ENCODE measurements around the gene FAM53A.

The FAM53A gene

GRCh38 chr4:1600211-1600780, 83.8 kb downstream of the FAM53A start:
- no peak for DNase-seq (ENCODE audit: low spot score)
- POLR2A ChIA-PET (ENCODE audit: low non-redundant PET): no interaction called here
- no peak for TF ChIP-seq CTCF (conservative IDR thresholded peaks at IDR 0.05; ENCODE audit: low read depth)
- CTCF ChIA-PET: no interaction called here
- H3K27ac ChIP-seq: no peak overlapping the region

- DNase-seq (ENCODE audit: low spot score): no peak
- H3K27ac ChIP-seq: no peak overlapping the region
- TF ChIP-seq CTCF (conservative IDR thresholded peaks at IDR 0.05; ENCODE audit: low read depth): no peak
- CTCF ChIA-PET: no interaction called here
- POLR2A ChIA-PET (ENCODE audit: low non-redundant PET): no interaction called here
Measured at GRCh38 chr4:1599491-1600210, 84.5 kb downstream of the FAM53A start.

GRCh38 chr4:1599026-1599481, 85.1 kb downstream of the FAM53A start:
- H3K27ac ChIP-seq: no peak overlapping the region
- ChIA-PET CTCF (interaction anchor here (1.0 kb wide), 1 partner anchor 11 kb away, joined by 3 read pairs; no protein-coding TSS in a partner anchor), POLR2A (ENCODE audit: low non-redundant PET) (no interaction called here)
- no peak for DNase-seq (ENCODE audit: low spot score)
- no peak for TF ChIP-seq CTCF (conservative IDR thresholded peaks at IDR 0.05; ENCODE audit: low read depth)

GRCh38 chr4:1598206-1599025, 85.7 kb downstream of the FAM53A start:
- no peak for DNase-seq (ENCODE audit: low spot score)
- H3K27ac ChIP-seq: no peak overlapping the region
- TF ChIP-seq CTCF (conservative IDR thresholded peaks at IDR 0.05; ENCODE audit: low read depth): no peak
- CTCF ChIA-PET: interaction anchor here (1.0 kb wide), 1 partner anchor 10 kb away, joined by 3 read pairs; no protein-coding TSS in a partner anchor
- POLR2A ChIA-PET (ENCODE audit: low non-redundant PET): no interaction called here

- TF ChIP-seq CTCF (conservative IDR thresholded peaks at IDR 0.05; ENCODE audit: low read depth): no peak
- no peak for DNase-seq (ENCODE audit: low spot score)
- POLR2A ChIA-PET (ENCODE audit: low non-redundant PET): no interaction called here
- H3K27ac ChIP-seq: no peak overlapping the region
- CTCF ChIA-PET: no interaction called here
Measured at GRCh38 chr4:1597021-1597931, 86.8 kb downstream of the FAM53A start.
